T-helper 2 cell (primary cell): ENCODE data around the gene SHROOM4.

Experiments
- DNase-seq, 5 experiments: peaks; one replicate each; pipeline versions ENCODE4 v3.0.0 to v3.0.0-alpha.2; 2012 to 2022

Gene SHROOM4

DNA sequence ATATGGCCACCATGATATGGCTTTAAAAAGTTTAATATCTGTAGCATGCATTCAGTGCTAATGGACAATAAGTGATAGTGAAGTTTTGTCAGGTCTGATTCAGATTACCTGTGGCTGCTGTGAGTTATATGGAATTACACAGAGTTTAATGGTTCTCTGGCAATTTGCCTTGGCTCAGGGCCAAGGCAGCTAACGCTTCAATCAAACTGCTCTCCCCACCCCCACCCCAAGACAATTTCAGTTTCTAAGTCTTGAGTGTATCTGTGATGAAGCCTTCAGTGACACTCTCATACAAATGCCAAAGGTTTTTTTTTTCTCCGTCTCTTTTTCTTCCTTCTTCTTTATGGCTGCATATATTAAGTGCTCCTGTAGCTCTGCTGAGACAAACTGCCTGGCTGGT lies 106.6 kb downstream of the SHROOM4 start:
- no peak for DNase-seq

DNA sequence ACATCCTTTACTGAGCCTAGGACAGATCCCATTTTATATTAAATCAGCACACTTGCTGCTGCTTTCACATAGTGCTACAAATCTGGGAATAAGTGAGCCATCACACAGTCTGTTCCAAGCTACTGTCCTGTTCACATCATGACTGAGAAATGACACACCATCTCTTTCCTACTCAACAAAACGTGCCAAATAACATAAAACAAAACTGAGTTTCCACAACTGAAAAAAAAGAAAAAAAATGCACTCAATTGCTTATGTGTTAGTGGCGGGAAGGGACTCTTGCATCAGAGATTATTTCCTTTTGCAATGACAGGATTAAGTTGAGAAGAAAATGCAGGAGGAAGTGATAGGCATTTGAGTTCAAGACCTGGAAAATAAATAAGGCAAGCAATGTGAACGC lies 109.0 kb downstream of the SHROOM4 start:
- no peak for DNase-seq

DNA sequence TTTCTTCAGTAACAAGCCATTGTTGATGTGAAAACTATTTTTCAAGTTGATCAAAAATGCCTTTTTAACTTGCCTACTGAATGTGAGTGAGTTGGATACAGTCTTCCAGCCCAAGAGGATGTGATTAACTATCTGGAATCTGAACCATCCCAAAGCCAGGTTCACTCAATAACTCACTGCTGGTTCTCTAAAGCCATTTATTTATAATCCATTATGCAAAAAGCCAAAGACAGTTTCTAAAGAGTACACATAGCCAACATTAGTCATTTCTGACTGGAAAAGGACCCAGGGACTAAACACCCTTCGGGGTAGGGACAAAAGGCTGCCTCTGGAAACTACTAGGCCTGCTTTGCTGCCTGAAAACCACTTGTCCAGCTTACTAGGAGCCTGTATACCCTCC lies 109.6 kb downstream of the SHROOM4 start:
- DNase-seq: no peak

DNA sequence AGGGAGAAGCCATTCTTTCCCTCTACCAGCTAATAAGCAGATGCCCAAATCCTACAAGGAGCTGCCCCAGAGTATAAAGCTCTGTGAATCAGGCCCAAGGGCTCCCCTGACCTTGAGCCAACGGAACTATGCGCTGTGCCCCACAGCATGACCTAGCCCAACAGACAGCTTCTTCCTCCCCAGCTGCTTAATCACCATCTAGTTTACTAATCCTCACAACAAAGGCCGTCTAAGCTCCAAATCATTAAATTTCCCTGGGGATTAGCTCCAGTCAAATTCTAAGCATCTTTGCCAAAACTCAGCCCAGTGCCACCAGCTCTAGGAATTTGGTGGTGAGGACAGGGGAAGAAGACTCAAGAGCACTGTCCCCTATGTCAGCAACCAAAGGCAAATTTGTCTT lies 113.1 kb downstream of the SHROOM4 start:
- DNase-seq: no peak

DNA sequence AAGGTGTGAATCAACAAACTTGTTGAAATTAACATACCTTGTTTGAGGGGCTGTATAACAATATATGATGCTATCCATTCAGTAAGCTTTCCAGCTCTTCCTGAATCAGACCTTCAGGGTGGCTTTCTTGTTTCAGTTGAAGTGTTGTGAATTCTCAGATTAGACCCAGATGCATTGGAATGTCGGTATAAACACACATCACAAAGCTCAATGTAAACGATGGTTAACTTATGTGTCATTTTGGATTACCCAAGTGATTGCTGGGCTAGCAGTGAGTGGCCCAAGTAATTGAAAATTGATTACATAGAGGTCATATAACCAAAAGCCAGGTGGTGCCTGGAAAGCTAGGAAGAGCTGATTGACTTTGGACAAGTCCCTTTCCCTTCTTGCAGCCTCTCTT lies 115.0 kb downstream of the SHROOM4 start:
- no peak for DNase-seq

DNA sequence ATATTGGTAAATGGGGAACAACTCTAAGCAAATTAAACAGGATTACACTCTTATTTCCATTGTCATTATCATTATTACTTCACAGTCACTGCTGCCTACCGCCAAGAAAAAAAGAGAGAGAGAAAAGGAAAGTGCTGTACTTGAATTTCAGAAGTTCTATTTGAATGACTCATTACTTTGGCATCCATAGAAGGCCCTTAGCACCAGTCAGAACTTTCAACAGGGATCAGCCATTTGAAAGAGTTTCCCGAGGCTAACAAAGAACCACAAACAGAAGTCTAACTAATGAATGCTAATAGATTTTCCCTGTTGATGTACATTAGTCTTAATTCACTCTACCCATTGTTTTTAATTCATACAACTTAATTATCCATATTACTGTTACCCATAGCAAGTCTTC lies 116.3 kb downstream of the SHROOM4 start:
- DNase-seq: no peak

DNA sequence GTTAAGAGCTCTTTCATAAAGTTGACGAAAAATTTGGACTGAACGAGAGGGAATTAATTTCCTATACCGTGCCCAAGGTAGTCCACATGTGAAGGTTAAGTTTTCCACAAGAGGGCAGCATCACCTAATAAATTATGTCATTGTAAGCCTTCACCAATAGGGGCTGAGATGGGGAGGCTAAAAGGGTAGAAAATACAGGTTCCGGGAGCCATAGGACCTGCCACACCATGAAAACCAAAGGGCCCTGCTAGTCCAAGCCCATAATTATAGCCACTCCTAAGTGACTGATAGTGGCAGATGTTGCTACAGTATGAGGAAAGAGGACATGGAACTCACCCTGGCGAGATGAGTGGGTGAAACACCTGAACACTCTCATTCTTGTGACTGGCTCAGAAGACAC lies 122.2 kb downstream of the SHROOM4 start:
- peak in 2 of 5 experiments; percentile 2 to 33 for DNase-seq

DNA sequence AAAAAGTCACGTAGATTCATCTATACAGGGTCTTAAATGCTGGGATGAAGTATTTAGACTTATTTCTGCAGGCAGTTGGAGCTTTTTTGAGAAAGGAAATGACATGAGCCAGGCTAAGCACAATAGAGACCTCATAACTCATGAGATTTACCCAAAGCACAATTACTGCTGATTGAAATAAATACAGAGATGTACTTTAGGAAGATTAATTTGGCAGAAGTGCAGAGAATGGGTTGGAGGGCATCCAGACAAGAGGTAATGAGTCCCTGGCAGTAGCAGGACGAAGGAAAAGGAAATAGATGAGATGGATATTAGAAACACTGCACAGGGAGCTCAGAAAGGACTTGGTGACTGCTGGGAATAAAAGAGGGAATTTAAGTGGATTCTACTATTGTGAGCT lies 129.1 kb downstream of the SHROOM4 start:
- no peak for DNase-seq

DNA sequence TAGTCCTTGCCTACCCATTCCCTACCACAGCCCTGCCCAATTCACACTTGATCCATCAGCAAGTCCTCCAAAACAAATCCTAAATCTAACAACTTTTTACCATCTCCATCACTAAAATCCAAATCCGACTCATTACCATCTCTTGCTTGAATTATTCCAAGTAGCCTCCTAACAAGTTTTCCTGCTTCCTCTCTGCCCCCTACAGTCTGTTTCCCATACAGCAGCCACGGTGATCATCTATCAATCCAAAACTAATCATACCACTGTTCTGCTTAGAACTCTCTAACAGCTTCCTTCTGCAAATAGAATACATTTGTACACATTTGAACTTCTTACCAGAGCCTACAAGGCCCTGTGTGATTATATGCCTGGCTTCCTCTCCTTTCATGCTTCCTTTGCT lies 133.0 kb downstream of the SHROOM4 start:
- DNase-seq: no peak

DNA sequence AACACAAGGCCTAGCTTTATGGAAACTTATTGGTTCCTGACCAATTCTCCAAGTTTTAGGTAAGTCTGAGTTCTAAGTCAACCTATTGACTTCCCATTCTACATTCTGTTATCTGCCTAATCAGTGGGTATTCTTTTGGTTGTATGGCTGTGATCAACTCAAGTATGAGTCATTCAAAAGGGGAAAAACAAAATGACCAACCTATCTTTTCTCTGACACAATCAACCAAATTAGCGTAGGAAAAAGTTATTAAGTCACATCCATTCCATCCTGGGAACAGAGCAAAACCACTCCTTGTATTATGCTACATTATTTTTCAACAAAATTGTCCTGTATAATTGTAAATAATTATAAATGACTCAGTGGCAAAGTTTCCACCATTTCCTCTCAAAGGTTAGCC lies 136.2 kb downstream of the SHROOM4 start:
- DNase-seq: no peak

DNA sequence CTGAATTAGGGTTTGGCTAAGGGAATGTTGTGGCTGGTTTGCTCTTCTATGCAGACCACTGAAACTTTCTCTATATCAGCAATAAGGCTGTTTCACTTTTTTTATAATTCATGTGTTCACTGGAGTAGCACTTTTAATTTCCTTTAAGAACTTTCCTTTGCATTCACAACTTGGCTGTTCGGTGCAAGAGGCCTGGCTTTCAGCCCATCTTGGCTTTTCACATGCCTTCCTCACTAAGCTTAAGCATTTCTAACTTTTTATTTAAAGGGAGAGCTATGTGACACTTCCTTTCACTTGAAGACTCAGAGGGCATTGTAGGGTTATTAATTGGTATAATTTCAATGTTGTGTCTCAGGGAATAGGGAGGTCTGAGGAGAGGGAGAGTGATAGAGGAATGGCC lies 142.3 kb downstream of the SHROOM4 start:
- DNase-seq: no peak

DNA sequence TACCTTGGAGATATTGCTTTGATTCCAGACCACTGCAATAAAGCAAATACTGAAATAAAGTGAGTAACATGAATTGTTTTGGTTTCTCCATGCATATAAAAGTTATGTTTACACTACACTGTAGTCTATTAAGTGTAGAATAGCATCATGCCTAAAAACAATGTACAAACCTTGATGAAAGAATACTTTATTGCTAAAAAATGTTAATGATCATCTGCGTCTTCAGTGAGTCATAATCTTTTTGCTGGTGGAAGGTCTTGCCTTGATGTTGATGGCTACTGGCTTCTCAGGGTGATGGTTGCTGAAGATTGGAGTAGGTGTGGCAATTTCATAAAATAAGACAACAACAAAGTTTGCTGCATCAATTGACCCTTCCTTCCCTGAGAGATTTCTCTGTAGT lies 145.1 kb downstream of the SHROOM4 start:
- DNase-seq: no peak

DNA sequence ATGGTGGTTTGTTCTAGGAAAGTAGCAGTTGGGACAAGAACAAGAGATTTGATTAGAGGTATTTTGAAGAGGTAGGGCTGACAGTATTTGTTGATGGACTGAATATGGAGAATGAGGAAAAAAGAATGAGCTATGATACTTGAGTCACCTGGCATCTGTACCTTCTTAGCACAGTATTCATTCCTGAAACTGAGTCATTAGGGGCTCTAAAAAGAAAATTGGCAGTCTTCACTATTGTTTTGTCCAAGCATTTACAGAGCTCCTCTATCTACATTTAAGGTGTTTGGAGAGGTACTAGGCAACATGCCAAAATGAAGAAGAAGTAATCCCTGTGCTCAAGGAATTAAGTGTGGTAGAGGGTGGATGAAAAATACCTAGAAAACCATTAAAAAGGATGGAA lies 165.8 kb downstream of the SHROOM4 start:
- DNase-seq: no peak

DNA sequence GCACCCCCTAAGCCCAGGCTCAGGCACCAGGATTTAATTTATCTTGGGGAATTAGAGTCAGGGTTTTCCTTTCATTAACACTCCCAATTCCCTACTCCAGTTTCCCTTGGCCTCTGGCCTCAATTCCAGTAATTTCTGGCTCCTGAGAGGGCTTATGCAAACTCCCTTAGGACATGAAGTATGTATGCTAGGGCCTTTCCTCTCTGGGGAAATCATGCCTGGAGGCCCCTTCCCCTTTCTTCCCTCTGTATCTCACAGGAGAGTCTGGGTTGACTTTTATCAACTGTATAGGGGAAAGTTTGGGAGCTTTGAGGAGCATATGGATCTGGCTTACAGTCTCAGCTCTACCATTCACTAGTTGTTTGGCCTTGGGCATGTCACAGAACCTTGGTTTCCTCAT lies 169.5 kb downstream of the SHROOM4 start:
- no peak for DNase-seq

DNA sequence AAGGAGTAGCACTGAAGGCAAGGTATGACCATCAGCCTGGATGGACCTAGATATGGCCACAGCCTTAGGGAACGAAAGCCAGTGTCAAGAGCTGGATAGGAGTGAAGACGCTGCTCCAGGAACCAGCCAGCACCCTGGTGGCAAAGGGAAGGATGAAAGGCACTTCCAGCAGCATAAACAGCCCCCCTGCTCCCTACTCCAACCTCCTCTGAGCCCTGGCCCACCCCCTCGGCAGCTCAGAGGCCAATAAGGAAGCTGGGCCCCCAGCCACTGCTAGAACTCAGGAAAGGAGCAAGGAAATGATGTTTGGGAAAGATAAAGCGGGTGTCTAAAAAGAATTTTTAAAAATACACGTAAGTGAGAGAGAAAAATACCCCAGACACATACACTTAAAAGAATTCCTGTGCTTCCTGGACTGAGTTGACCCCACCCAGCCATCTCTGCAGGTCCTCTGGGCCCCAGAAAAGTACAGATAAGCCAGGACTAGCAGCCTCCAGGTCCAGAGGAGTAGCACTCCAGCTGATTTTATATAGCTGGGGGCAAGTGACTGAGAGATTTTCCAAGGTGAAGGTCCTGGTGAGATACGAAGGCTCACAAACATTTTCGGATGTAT lies 170.4 kb downstream of the SHROOM4 start:
- DNase-seq: no peak

DNA sequence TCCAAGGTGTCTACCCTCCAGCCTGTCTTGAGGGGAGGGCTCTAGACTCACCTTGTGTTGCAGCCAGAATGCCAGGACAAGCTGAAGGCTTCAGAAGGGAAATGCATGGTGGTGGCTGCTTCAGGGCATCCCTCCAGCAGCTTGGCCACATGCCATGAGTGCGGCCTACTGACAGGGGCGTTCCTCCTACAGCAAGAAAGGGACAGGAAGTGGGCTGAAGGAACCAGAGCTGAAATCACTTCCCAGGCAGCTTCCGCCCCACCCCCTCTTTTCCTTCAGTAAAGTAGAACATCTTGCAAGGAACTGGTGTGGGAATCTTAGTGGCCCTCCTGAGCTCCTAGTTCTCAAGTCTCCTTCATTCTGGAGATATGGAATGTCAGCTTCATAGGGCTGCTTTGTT lies 175.9 kb downstream of the SHROOM4 start:
- no peak for DNase-seq

DNA sequence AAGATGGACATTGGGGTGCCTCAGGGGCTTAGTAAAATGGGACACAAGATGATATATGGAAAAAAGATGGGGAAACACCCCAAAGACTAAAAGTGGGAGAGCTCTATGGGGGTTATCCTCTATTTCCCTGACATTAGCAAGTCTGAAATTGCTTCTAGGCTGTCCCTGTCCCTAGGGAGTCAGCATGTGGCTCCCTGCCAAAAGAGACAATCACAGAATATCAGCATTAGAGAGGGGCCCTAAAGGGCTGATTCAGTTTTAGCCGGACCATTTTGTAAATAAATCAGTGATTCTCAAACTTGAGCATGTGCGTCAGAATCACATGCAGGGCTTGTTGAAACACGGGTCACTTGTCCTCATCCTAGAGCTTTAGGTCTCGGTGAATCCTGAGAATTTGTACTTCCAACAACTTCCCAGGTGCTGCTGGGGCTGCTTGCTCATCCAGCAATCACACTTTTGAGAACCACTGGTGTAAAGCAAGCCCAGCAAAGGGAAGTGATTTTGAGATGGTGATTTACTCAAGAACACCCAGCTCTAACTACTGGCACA lies 178.1 kb downstream of the SHROOM4 start:
- DNase-seq: no peak

DNA sequence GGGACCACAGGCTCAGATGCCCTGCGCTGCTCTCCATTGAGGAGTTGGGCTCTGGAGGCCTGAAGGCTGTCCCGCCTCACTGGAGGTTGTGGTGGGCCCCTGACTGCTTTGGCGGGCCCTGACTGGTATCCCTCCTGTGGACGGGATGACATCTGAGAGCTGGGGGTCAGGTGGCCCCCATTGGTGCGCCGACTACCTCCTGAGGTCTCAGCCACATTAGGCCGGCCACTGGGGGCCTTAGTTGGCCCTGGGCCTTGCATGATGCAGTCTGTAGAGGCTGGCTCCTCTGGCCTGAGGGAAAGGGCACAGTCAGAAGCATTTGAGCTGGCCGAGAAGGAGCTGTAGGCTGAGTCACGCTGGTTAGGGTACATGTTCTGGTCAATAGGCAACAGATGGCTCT lies 178.8 kb downstream of the SHROOM4 start:
- DNase-seq: no peak

DNA sequence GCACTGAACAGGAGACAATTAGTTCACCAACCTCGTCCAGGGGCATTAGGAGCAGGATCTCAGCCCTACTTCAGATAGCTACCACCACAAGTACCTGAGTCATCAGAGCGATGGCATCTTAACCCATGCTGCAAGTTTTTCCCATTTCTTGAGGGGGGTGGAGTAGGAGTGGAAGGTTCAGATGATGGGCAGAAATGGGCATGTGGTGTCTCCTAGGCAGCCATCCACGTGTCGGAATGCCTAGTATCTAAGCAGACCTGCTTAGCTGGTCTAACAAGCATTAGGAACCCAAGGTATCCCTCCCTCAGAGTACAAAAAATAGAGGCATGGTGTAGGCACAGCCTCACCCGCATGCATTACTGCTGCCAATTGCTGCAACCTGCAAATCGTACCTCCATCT lies 184.2 kb downstream of the SHROOM4 start:
- DNase-seq: no peak

DNA sequence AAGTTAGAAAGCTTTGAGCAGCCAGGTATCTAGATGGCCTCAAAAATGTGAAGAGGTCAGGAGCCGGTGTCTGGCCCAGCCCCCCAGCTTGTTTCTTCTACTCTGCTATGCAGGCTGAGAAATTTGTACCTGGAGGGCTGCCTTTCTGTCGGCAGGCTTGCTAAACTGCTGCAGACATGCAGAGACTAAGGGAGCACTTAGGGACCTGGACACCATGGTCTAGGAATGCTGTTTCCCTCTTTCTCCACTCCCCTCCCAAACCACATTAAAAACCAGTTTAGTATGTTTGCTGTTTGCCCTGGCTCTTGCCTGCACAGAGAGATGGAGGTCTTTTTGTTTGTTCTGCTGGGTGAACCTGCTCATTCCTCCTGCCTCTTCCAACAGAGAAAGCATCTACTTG lies 186.3 kb downstream of the SHROOM4 start:
- DNase-seq: no peak

DNA sequence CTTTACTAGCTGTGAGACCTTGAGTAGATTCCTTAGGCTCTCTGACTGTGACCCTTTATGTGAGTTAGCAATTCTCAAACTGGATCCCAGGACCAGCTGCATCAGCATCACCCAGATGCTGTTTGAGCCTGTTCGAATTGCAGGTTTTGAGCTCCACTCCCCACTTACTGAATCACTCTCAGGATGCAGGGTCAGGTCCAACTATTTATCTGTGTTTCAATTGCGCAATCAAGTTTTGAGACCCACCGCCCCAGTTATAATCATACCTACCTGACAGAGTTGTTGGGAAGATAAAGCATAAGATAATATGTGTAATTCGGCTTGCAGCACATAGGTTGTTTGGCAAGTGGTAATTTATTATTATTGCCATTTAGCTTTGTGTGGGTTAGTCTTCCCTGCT lies 187.6 kb downstream of the SHROOM4 start:
- no peak for DNase-seq

DNA sequence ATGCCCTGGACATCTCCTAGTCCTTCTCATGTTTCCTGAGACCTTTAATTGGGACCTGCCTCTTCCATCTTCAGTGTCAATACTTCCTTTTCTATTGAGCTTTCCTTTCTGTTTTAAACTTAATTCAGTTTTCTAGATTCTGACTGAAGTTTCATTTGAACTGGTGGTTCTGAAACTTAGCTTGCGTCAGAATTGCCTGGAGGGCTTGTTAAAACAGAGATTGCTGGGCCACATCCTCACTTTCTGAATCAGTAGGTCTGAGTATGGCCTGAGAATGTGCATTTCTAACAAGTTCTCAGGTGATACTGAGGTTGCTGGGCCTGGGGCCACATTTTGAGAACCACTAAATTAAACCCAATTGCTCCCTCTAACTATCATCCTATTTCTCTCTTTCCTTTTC lies 191.2 kb downstream of the SHROOM4 start:
- DNase-seq: peak in 1 of 5 experiments; percentile 75

DNA sequence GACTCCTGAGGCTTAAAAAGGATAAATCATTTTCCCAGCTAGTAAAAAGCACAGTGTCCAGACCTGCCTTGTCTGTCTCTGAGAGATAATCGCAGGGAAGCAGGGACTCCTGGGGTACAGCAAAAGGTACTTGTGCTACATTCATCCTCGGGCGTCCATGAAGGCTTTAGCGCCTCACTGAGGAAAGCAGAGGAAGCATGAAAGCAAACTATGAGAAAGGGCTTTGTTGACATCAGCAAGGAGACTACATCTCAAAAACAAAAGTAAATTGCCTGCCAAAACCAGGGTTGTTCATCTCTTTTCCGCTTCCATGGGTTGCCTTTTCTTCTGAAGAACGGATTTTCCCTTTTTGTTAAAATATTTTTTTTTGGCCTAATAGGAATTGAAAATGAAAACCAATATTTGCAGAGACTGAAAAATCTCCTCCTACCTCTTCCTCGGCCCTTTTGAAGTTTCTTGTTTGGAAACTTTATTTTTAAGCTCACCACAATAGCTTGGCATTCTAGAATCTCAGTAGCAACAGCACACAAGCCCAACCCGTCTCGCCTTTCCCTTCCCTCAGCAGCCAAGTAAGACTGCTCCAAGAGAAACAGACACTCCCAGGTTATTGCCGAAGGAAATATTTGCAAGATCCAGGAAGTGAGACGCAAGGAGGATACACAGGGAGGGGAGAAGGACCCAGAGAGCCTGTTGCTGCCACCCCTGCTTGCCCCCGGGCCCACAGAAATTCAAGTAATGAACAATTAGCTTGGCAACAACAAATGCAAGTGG lies 195.0 kb downstream of the SHROOM4 start:
- DNase-seq: peak in 1 of 5 experiments; percentile 14

DNA sequence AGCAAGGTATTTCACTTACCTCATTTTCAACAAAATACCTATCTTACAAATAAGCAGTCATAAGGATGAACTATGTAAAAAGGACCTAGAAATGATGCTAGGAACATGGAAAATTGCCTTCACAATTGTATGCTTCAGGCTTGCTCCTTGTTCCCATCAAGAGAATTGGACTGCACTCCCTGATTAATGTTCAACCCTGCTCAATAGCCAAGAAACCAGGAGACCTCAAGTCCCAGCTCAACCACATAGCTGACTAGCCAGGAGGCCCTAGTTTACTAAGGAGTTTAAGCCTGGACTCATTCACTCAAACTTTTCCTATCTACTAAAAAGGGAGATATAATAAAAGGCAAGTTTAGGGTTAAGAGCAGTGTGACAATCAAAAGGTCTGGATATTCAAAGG lies 196.8 kb downstream of the SHROOM4 start:
- DNase-seq: no peak
